ENCODE results near the gene GGT5. TPM values are rescaled to one million over a fixed set of nuclear protein-coding genes. Genes with fewer than 3 reads are reported as not detected.
A peak's percentile ranks its signal among the peaks of the same experiment; 100 is the strongest.
"Not testable (repeated sequence)": the region's sequence is repeated elsewhere in the genome, so short reads cannot be mapped to it uniquely, and the experiment has no call there.

The GGT5 gene
- total and polyA plus RNA-seq, 2 experiments from 2014 or later: 9.8 to 47.4 TPM

GRCh38 chr22:24274696-24275405 lies 30.0 kb upstream of the GGT5 start:
- not testable (repeated sequence) for H3K36me3 ChIP-seq (replicated peaks; ENCODE audit: insufficient read depth, low read depth); H3K27me3 ChIP-seq; H3K9me3 ChIP-seq (ENCODE audit: low read depth); H2AFZ ChIP-seq; DNase-seq (ENCODE audit: low spot score); H3K4me3 ChIP-seq; H3K9me2 ChIP-seq (replicated peaks; ENCODE audit: insufficient read depth)
- Histone ChIP-seq H3K79me2 (peaks cover 79% of the 10 kb centered on the region), H4K20me1 (ENCODE audit: insufficient read depth, poor library complexity, severe bottlenecking) (peaks cover 39% of the 10 kb centered on the region), H3K27ac (peak overlapping the region; percentile 40), H3K4me2 (peak overlapping the region; percentile 58), H3K4me1 (ENCODE audit: insufficient read depth) (peaks cover 14% of the 10 kb centered on the region)
- peak; percentile 18 for TF ChIP-seq CTCF (IDR thresholded peaks at IDR 0.05; ENCODE audit: poor library complexity)
- WGBS (ENCODE audit: low lambda C conversion rate, missing lambda C conversion rate): 60% methylated on average over 7 of the region's 7 CpGs

GRCh38 chr22:24273906-24274305 lies 29.0 kb upstream of the GGT5 start:
- not testable (repeated sequence) for H3K27ac ChIP-seq
- peak overlapping the region; percentile 2 for H3K4me2 ChIP-seq

GRCh38 chr22:24273031-24273430 lies 28.1 kb upstream of the GGT5 start:
- not testable (repeated sequence) for H3K9me2 ChIP-seq (replicated peaks; ENCODE audit: insufficient read depth); H2AFZ ChIP-seq; H3K36me3 ChIP-seq (replicated peaks; ENCODE audit: insufficient read depth, low read depth); H3K4me3 ChIP-seq; H3K27ac ChIP-seq; DNase-seq (ENCODE audit: low spot score); H3K27me3 ChIP-seq; H3K9me3 ChIP-seq (ENCODE audit: low read depth)
- 96% methylated on average over 2 of the region's 2 CpGs for WGBS (ENCODE audit: low lambda C conversion rate, missing lambda C conversion rate)
- peaks cover 14% of the 10 kb centered on the region for H3K4me1 ChIP-seq (ENCODE audit: insufficient read depth)
- H4K20me1 ChIP-seq (ENCODE audit: insufficient read depth, poor library complexity, severe bottlenecking): peaks cover 31% of the 10 kb centered on the region
- peak overlapping the region; percentile 80 for H3K4me2 ChIP-seq
- peaks cover 62% of the 10 kb centered on the region for H3K79me2 ChIP-seq

More at GRCh38 chr22:24273906-24274305, 29.0 kb upstream of the GGT5 start:
- H3K9me2 ChIP-seq (replicated peaks; ENCODE audit: insufficient read depth); H3K36me3 ChIP-seq (replicated peaks; ENCODE audit: insufficient read depth, low read depth); H3K4me3 ChIP-seq; H3K9me3 ChIP-seq (ENCODE audit: low read depth); H2AFZ ChIP-seq; H3K27me3 ChIP-seq; DNase-seq (ENCODE audit: low spot score): not testable (repeated sequence)
- peaks cover 70% of the 10 kb centered on the region for H3K79me2 ChIP-seq
- peaks cover 36% of the 10 kb centered on the region for H4K20me1 ChIP-seq (ENCODE audit: insufficient read depth, poor library complexity, severe bottlenecking)
- 72% methylated on average over 4 of the region's 4 CpGs for WGBS (ENCODE audit: low lambda C conversion rate, missing lambda C conversion rate)
- peaks cover 14% of the 10 kb centered on the region for H3K4me1 ChIP-seq (ENCODE audit: insufficient read depth)

GRCh38 chr22:24271386-24271854 lies 26.5 kb upstream of the GGT5 start:
- peak; percentile 55 for DNase-seq (ENCODE audit: low spot score)
- Histone ChIP-seq H2AFZ (peak overlapping the region; percentile 83), H3K27me3 (no peaks in the 10 kb centered on the region), H3K4me2 (peak overlapping the region; percentile 80), H3K36me3 (replicated peaks; ENCODE audit: insufficient read depth, low read depth) (no peaks in the 10 kb centered on the region), H3K9me2 (replicated peaks; ENCODE audit: insufficient read depth) (no peaks in the 10 kb centered on the region), H3K9me3 (ENCODE audit: low read depth) (no peaks in the 10 kb centered on the region), H3K4me3 (peak overlapping the region; percentile 82), H4K20me1 (ENCODE audit: insufficient read depth, poor library complexity, severe bottlenecking) (peaks cover 31% of the 10 kb centered on the region), H3K4me1 (ENCODE audit: insufficient read depth) (peaks cover 14% of the 10 kb centered on the region), H3K79me2 (peaks cover 51% of the 10 kb centered on the region), H3K27ac (peak overlapping the region; percentile 95)
- WGBS (ENCODE audit: low lambda C conversion rate, missing lambda C conversion rate): 1% methylated on average over 25 of the region's 25 CpGs
- TF ChIP-seq EZH2phosphoT487 (IDR thresholded peaks at IDR 0.05; ENCODE audit: low read depth, severe bottlenecking, unreplicated experiment) (no peak), EZH2 (IDR thresholded peaks at IDR 0.05; ENCODE audit: borderline replicate concordance) (no peak), CTCF (IDR thresholded peaks at IDR 0.05; ENCODE audit: poor library complexity) (no peak)

Data from hepatocyte (in vitro differentiated cells).